ENCODE measurements around the gene DAAM2. TPM values are rescaled to one million over a fixed set of nuclear protein-coding genes. Genes with fewer than 3 reads are reported as not detected.

The DAAM2 gene
- total and polyA plus RNA-seq, 4 experiments from 2014 or later = not detected

- no peaks in the 10 kb centered on the region for H3K4me1 ChIP-seq (ENCODE audit: insufficient read depth, low read length)
- ChIA-PET POLR2A (ENCODE audit: partially characterized antibody) (no interaction called here), CTCF (ENCODE audit: partially characterized antibody) (no interaction called here)
- peaks cover 5 to 11% of the 10 kb centered on the region in 2 donors for H3K27me3 Mint-ChIP-seq
- no peaks in the 10 kb centered on the region for H3K36me3 Mint-ChIP-seq
- H3K4me3 ChIP-seq (ENCODE audit: low read length in 2 of 2) = no peak overlapping the region
- H3K9me3 ChIP-seq (ENCODE audit: control insufficient read depth in 1 of 2, low read length in 2 of 2) = no peaks in the 10 kb centered on the region
- H3K27ac ChIP-seq (ENCODE audit: low read depth, low read length) = no peak overlapping the region
- H3K27me3 ChIP-seq (ENCODE audit: insufficient read depth, low read length) = no peaks in the 10 kb centered on the region
- intact Hi-C loops (cut with micrococcal nuclease) = no loop called here
- peaks cover 0 to 1% (median 0%) of the 10 kb centered on the region in 8 donors for H3K9me3 Mint-ChIP-seq
- no peaks in the 10 kb centered on the region for H3K36me3 ChIP-seq (ENCODE audit: insufficient read depth, low read length)
- no peaks in the 10 kb centered on the region for H3K4me1 Mint-ChIP-seq
- H3K27ac Mint-ChIP-seq = no peak overlapping the region
- no peak for DNase-seq
- H3K4me3 Mint-ChIP-seq = no peak overlapping the region
These were observed 49.1 kb downstream of the DAAM2 start for GRCh38 chr6:39841291-39841690.

- H3K27ac Mint-ChIP-seq = no peak overlapping the region
- no peaks in the 10 kb centered on the region for H3K36me3 ChIP-seq (ENCODE audit: insufficient read depth, low read length)
- H3K9me3 Mint-ChIP-seq = peaks cover 0 to 1% (median 0%) of the 10 kb centered on the region in 8 donors
- H3K27me3 ChIP-seq (ENCODE audit: insufficient read depth, low read length) = no peaks in the 10 kb centered on the region
- H3K36me3 Mint-ChIP-seq = no peaks in the 10 kb centered on the region
- no peaks in the 10 kb centered on the region for H3K4me1 Mint-ChIP-seq
- no peak overlapping the region for H3K27ac ChIP-seq (ENCODE audit: low read depth, low read length)
- ChIA-PET POLR2A (ENCODE audit: partially characterized antibody) (no interaction called here), CTCF (ENCODE audit: partially characterized antibody) (no interaction called here)
- H3K9me3 ChIP-seq (ENCODE audit: control insufficient read depth in 1 of 2, low read length in 2 of 2) = no peaks in the 10 kb centered on the region
- H3K4me3 Mint-ChIP-seq = no peak overlapping the region
- DNase-seq = no peak
- peaks cover 5 to 7% of the 10 kb centered on the region in 2 donors for H3K27me3 Mint-ChIP-seq
- H3K4me1 ChIP-seq (ENCODE audit: insufficient read depth, low read length) = no peaks in the 10 kb centered on the region
- intact Hi-C loops (cut with micrococcal nuclease) = no loop called here
- H3K4me3 ChIP-seq (ENCODE audit: low read length in 2 of 2) = no peak overlapping the region
These were observed 49.7 kb downstream of the DAAM2 start for GRCh38 chr6:39841923-39842322.

- no peaks in the 10 kb centered on the region for H3K4me1 Mint-ChIP-seq
- H3K27ac Mint-ChIP-seq = no peak overlapping the region
- ChIA-PET CTCF (ENCODE audit: partially characterized antibody) (interaction anchor here (0.9 kb wide), 1 partner anchor 22 kb away, joined by 3 read pairs; no protein-coding TSS in a partner anchor), POLR2A (ENCODE audit: partially characterized antibody) (no interaction called here)
- no peaks in the 10 kb centered on the region for H3K4me1 ChIP-seq (ENCODE audit: insufficient read depth, low read length)
- no peaks in the 10 kb centered on the region for H3K27me3 ChIP-seq (ENCODE audit: insufficient read depth, low read length)
- no peak overlapping the region for H3K4me3 Mint-ChIP-seq
- peaks cover 0 to 4% (median 0%) of the 10 kb centered on the region in 8 donors for H3K9me3 Mint-ChIP-seq
- H3K9me3 ChIP-seq (ENCODE audit: control insufficient read depth in 1 of 2, low read length in 2 of 2) = no peaks in the 10 kb centered on the region
- H3K27me3 Mint-ChIP-seq = peaks cover 4 to 7% of the 10 kb centered on the region in 2 donors
- no peak overlapping the region for H3K27ac ChIP-seq (ENCODE audit: low read depth, low read length)
- H3K4me3 ChIP-seq (ENCODE audit: low read length in 2 of 2) = no peak overlapping the region
- no peak for DNase-seq
- no peaks in the 10 kb centered on the region for H3K36me3 ChIP-seq (ENCODE audit: insufficient read depth, low read length)
- intact Hi-C loops (cut with micrococcal nuclease) = no loop called here
- no peaks in the 10 kb centered on the region for H3K36me3 Mint-ChIP-seq
These were observed 51.3 kb downstream of the DAAM2 start for GRCh38 chr6:39843305-39844020.

- Mint-ChIP-seq H3K9me3 (peaks cover 0 to 4% (median 0%) of the 10 kb centered on the region in 8 donors), H3K4me3 (no peak overlapping the region), H3K27ac (no peak overlapping the region), H3K4me1 (no peaks in the 10 kb centered on the region), H3K27me3 (peaks cover 2 to 4% of the 10 kb centered on the region in 2 donors), H3K36me3 (no peaks in the 10 kb centered on the region)
- Histone ChIP-seq H3K36me3 (ENCODE audit: insufficient read depth, low read length) (no peaks in the 10 kb centered on the region), H3K4me1 (ENCODE audit: insufficient read depth, low read length) (no peaks in the 10 kb centered on the region), H3K4me3 (ENCODE audit: low read length in 2 of 2) (no peak overlapping the region), H3K27ac (ENCODE audit: low read depth, low read length) (no peak overlapping the region), H3K9me3 (ENCODE audit: control insufficient read depth in 1 of 2, low read length in 2 of 2) (no peaks in the 10 kb centered on the region), H3K27me3 (ENCODE audit: insufficient read depth, low read length) (no peaks in the 10 kb centered on the region)
- no peak for DNase-seq
- ChIA-PET CTCF (ENCODE audit: partially characterized antibody) (no interaction called here), POLR2A (ENCODE audit: partially characterized antibody) (no interaction called here)
- intact Hi-C loops (cut with micrococcal nuclease) = no loop called here
These were observed 52.7 kb downstream of the DAAM2 start for GRCh38 chr6:39844866-39845265.

GRCh38 chr6:39847221-39847620 lies 55.0 kb downstream of the DAAM2 start:
- Mint-ChIP-seq H3K27me3 (peaks cover 0 to 6% of the 10 kb centered on the region in 2 donors), H3K4me1 (no peaks in the 10 kb centered on the region), H3K27ac (no peak overlapping the region), H3K36me3 (no peaks in the 10 kb centered on the region), H3K9me3 (peaks cover 0 to 4% (median 0%) of the 10 kb centered on the region in 8 donors), H3K4me3 (no peak overlapping the region)
- ChIA-PET POLR2A (ENCODE audit: partially characterized antibody) (no interaction called here), CTCF (ENCODE audit: partially characterized antibody) (interaction anchor here (0.6 kb wide), 1 partner anchor 9 kb away, joined by 3 read pairs; no protein-coding TSS in a partner anchor)
- intact Hi-C loops (cut with micrococcal nuclease) = no loop called here
- Histone ChIP-seq H3K36me3 (ENCODE audit: insufficient read depth, low read length) (no peaks in the 10 kb centered on the region), H3K27ac (ENCODE audit: low read depth, low read length) (no peak overlapping the region), H3K27me3 (ENCODE audit: insufficient read depth, low read length) (no peaks in the 10 kb centered on the region), H3K4me1 (ENCODE audit: insufficient read depth, low read length) (no peaks in the 10 kb centered on the region), H3K9me3 (ENCODE audit: control insufficient read depth in 1 of 2, low read length in 2 of 2) (no peaks in the 10 kb centered on the region), H3K4me3 (ENCODE audit: low read length in 2 of 2) (no peak overlapping the region)
- DNase-seq = no peak

GRCh38 chr6:39848171-39848570 lies 56.0 kb downstream of the DAAM2 start:
- Histone ChIP-seq H3K36me3 (ENCODE audit: insufficient read depth, low read length) (no peaks in the 10 kb centered on the region), H3K4me3 (ENCODE audit: low read length in 2 of 2) (no peak overlapping the region), H3K4me1 (ENCODE audit: insufficient read depth, low read length) (no peaks in the 10 kb centered on the region), H3K9me3 (ENCODE audit: control insufficient read depth in 1 of 2, low read length in 2 of 2) (no peaks in the 10 kb centered on the region), H3K27ac (ENCODE audit: low read depth, low read length) (no peak overlapping the region), H3K27me3 (ENCODE audit: insufficient read depth, low read length) (no peaks in the 10 kb centered on the region)
- ChIA-PET CTCF (ENCODE audit: partially characterized antibody) (interaction anchor here (2.8 kb wide), 1 partner anchor 18 kb away, joined by 14 read pairs; no protein-coding TSS in a partner anchor), POLR2A (ENCODE audit: partially characterized antibody) (no interaction called here)
- H3K27ac Mint-ChIP-seq = no peak overlapping the region
- no peaks in the 10 kb centered on the region for H3K4me1 Mint-ChIP-seq
- H3K27me3 Mint-ChIP-seq = peaks cover 0 to 6% of the 10 kb centered on the region in 2 donors
- no peaks in the 10 kb centered on the region for H3K36me3 Mint-ChIP-seq
- H3K4me3 Mint-ChIP-seq = no peak overlapping the region
- H3K9me3 Mint-ChIP-seq = peaks cover 0 to 4% (median 0%) of the 10 kb centered on the region in 8 donors
- no peak for DNase-seq
- intact Hi-C loops (cut with micrococcal nuclease) = no loop called here

GRCh38 chr6:39849228-39849627 lies 57.1 kb downstream of the DAAM2 start:
- ChIA-PET CTCF (ENCODE audit: partially characterized antibody) (interaction anchor here (2.8 kb wide), 1 partner anchor 17 kb away, joined by 14 read pairs; no protein-coding TSS in a partner anchor), POLR2A (ENCODE audit: partially characterized antibody) (no interaction called here)
- Mint-ChIP-seq H3K27ac (no peak overlapping the region), H3K4me3 (no peak overlapping the region), H3K4me1 (no peaks in the 10 kb centered on the region), H3K27me3 (peaks cover 0 to 6% of the 10 kb centered on the region in 2 donors), H3K36me3 (no peaks in the 10 kb centered on the region), H3K9me3 (peaks cover 0 to 4% (median 0%) of the 10 kb centered on the region in 8 donors)
- no peak overlapping the region for H3K27ac ChIP-seq (ENCODE audit: low read depth, low read length)
- no peak overlapping the region for H3K4me3 ChIP-seq (ENCODE audit: low read length in 2 of 2)
- intact Hi-C loops (cut with micrococcal nuclease) = no loop called here
- H3K36me3 ChIP-seq (ENCODE audit: insufficient read depth, low read length) = no peaks in the 10 kb centered on the region
- no peaks in the 10 kb centered on the region for H3K9me3 ChIP-seq (ENCODE audit: control insufficient read depth in 1 of 2, low read length in 2 of 2)
- no peaks in the 10 kb centered on the region for H3K4me1 ChIP-seq (ENCODE audit: insufficient read depth, low read length)
- DNase-seq = no peak
- no peaks in the 10 kb centered on the region for H3K27me3 ChIP-seq (ENCODE audit: insufficient read depth, low read length)

Measured in CD4-positive, alpha-beta memory T cell (primary cell).